Suprapubic skin (tissue), 4 donors: Measurements from ENCODE around the gene TMEM205.

Experiments
- EP300 ChIP-seq: sonication (generic); formaldehyde crosslinking; IDR thresholded peaks from one replicate; pipeline ENCODE4 v1.6.1; 2017; ENCODE audit warnings: antibody characterized with exemption
- POLR2A ChIP-seq, 2 donors: fragments of 450-650 bp; IDR thresholded peaks; one replicate each; pipeline ENCODE4 v1.6.1; 2017; ENCODE audit warnings: antibody characterized with exemption in 2 of 2, mild to moderate bottlenecking in 2 of 2, moderate library complexity in 2 of 2
- POLR2AphosphoS5 ChIP-seq, 3 donors: sonication (generic); formaldehyde crosslinking; IDR thresholded peaks; one replicate each; pipeline ENCODE4 v1.6.1; 2017; ENCODE audit warnings: antibody characterized with exemption in 3 of 3
- TF ChIP-seq, protein P1 (sequence below), 2 donors: fragments of 200-600 bp in 1 of 2; fragments of 450-650 bp in 1 of 2; sonication (generic) in 1 of 2; IDR thresholded peaks; one replicate each; pipeline ENCODE4 v1.5.1; 2016 to 2019; ENCODE audit warnings: antibody characterized with exemption in 2 of 2, mild to moderate bottlenecking in 1 of 2, moderate library complexity in 1 of 2

DNA sequence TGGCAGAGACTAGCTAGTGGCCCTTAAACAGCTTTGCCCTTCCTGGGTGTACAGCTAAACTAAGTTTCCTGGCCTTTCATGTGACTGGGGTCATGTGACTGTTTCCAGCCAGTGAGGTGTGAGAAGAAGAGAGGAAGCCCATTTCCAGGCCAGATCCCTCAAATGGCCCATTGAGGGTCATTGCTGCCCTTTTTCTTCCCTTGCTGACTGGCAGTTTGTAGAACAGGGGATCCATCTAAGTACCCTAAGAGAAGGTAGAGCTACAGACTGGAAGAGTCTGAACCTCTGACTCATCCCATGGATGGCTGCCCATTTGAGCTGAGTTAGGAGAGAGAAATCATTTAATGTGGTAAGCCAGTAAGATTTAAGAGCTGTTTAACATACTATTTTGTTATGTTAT lies 31.2 kb upstream of the TMEM205 start:
- TF ChIP-seq POLR2AphosphoS5 (IDR thresholded peaks at IDR 0.05) = no peak
- TF ChIP-seq, protein P1, sequence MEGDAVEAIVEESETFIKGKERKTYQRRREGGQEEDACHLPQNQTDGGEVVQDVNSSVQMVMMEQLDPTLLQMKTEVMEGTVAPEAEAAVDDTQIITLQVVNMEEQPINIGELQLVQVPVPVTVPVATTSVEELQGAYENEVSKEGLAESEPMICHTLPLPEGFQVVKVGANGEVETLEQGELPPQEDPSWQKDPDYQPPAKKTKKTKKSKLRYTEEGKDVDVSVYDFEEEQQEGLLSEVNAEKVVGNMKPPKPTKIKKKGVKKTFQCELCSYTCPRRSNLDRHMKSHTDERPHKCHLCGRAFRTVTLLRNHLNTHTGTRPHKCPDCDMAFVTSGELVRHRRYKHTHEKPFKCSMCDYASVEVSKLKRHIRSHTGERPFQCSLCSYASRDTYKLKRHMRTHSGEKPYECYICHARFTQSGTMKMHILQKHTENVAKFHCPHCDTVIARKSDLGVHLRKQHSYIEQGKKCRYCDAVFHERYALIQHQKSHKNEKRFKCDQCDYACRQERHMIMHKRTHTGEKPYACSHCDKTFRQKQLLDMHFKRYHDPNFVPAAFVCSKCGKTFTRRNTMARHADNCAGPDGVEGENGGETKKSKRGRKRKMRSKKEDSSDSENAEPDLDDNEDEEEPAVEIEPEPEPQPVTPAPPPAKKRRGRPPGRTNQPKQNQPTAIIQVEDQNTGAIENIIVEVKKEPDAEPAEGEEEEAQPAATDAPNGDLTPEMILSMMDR (IDR thresholded peaks at IDR 0.05) = no peak
- no peak for TF ChIP-seq POLR2A (IDR thresholded peaks at IDR 0.05)
- no peak for TF ChIP-seq EP300
